HG03432 (cell line): ENCODE measurements around the gene LIPJ.

Source experiments
- ATAC-seq: cut with Tn5 transposase; IDR thresholded peaks from one replicate; pipeline ENCODE4 v1.9.1; 2021; ENCODE audit warnings: mild to moderate bottlenecking, moderate library complexity; ENCODE audit not compliant: unreplicated experiment

The LIPJ gene

DNA sequence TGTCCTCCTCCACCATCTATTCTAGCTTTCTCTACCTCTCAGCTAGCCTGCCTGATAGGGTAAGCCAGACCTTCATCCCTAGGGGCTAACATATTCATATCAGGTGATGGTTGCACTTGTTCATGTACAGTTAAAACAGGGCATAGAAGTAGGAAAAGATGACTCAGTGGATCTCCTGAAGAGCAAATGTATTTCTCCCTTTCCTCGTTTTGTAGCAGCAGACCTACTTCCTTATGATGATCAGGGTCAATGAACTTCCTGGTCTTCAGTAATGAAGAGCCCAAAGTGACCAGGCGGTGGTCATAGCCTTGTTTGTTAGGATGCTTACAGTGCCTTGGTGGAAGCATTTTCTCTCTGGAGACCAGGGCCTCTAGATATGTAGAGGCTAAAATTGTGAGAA is 6.3 kb downstream of the LIPJ start:
- ATAC-seq, result no peak

DNA sequence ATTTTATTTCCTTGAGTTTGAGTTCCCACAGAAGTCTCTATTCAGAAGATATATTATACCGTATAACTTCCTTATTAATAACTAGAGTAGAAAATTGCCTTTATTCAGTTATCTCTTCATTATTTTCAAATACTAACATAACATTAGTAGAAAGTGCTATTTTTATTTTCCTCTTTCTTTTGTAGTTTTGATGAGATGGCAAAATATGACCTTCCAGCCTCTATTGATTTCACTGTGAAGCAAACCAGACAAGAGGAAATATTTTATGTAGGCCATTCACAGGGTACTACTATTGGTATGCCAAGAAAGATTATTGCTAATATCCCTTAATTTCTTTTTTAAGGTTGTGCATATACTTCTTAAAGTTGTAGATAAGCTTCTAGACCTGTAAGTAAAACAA is 7.9 kb downstream of the LIPJ start:
- no peak for ATAC-seq

DNA sequence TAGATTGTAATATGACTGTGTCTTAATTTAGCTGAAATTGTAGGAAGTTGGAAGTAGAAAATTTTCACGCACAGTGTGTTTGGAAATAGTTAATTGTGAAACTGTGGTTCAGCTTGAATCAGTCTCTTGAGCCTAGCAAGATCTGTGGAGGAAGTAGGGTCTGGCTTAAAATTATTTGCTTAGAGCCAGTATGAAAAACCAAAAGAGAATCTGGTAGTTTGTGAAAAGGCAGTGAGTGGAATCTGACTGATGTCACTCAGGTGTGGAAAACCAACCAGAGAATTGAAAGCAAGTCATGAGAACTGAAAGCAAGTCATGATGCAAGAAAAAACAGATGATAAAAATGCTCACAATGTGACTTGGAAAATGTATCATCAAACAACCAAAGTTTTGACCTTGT is 11.5 kb downstream of the LIPJ start:
- peak; percentile 89 for ATAC-seq

DNA sequence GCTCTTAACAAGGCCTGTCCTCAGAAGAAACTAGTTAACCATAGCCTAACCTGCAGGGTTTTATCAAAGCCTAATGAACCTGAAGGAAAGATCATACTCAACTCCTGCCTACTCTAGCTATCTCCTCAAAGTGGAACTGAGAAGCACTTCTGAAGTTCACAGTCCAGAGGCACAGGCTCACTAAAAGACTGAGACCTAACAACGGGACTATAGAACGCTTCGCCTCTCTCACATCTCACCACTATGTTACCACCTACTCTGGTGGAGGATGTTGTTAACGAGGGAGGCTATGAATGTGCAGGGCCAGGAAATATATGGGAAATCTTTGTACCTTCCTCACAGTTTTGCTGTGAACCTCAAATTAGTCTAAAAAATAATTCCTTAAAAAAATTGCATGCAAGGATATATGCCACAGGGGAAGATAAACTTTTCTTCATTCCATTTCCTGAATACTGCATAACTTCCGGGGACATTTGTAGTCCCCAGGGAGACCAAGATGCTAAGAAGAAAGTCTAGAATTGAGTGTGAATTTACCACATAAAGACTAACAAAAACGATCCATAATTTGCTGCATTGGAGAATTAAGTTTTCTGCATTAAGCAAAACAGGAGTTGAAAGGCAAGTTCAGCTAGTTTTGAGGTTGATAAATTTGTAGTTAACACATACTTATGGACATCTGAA is 21.6 kb downstream of the LIPJ start:
- peak; percentile 61 for ATAC-seq

DNA sequence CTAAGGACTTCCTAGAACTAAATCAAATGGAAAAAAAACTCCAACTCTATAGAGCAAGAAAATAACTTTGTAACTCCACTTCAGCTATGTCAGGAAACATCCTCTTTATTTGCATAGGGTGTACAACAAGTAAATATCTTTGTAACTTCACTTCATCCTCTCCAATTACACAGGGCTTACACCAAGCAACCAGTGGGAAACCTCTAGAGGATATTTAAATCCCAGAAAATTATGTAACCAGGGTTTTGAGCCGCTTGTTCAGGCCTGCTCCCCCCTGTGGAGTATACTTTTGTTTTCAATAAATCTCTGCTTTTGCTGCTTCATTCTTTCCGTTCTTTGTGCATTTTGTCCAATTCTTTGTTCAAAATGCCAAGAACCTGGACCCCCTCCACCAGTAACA is 22.2 kb downstream of the LIPJ start:
- ATAC-seq, result no peak

DNA sequence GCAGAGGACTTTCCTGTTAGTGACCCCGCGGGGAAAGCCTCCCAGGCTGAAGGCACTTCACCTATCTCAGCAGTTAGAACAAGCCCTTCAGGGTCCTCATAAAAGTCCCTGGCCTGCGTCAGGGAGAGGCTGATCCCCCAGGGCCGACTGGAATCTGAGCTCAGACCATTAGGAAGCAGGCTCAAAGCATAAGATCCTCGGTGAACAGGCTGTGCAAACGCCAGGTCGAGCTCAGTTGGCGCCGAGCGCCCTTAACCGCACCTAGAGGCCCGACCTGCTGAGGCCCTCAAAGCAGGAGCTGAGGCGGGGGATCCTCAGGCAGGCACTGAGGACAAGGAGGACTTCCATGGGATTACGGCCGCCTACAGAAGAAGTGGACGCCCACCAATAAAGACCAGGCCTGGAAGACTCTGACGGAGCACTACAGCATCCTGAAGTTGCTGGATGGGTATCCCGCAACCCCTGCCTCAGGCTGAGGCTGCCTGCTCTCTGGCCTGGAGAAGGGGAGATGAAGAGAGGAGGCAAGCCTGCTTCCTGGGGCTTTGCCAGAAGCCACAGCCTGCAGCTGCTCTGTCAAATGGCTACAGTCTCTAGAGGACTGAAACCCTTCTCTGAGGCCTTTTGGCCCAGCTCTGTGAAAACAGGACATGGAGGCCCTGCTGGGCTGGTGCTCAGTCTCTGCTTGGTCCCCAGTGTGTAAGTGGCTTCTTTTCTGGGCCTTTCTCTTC is 29.9 kb downstream of the LIPJ start:
- no peak for ATAC-seq

DNA sequence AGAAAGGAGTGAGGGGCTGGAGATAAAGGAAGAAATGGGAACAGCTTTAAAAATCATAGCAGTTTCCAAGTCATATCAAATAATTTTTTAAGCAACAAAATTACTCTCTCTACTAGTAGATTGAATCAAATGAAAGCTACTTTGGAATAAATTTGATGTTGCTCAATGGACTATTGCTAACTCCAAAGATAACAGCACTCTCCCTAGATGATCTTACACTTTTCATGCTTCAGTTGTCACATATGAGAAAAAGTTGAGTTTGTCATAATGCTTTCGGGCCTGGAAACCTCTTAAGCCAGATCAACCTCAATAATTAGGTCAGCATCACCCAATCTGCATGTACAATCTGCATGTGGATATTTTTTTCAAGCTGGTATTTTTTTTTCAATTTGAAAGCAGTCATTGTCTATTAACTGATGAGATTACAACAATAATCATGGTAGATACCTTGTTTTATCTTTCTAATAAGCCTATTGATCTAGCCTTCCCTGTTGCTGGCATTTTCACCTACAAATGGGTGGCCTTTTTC is 31.3 kb downstream of the LIPJ start:
- ATAC-seq, result no peak

DNA sequence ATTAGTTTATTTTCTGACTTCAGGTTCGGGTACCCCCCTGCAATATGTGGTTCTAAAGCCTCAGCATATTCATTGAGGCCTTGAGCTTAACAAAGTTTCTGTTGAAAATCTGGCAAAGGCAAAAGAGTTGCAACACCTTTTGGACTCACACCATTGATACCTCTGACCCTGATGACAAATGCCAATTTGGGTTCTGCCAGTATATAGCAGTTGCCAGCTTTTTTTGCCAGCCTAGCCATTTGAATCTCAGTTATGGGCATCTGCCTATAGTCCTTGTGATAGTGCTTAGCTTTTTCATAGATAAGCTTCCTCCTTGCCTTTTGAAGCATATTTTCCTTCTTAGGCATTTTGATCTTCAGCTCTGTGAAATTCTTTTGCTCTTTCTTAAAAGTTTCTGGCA is 31.9 kb downstream of the LIPJ start:
- ATAC-seq, result no peak

DNA sequence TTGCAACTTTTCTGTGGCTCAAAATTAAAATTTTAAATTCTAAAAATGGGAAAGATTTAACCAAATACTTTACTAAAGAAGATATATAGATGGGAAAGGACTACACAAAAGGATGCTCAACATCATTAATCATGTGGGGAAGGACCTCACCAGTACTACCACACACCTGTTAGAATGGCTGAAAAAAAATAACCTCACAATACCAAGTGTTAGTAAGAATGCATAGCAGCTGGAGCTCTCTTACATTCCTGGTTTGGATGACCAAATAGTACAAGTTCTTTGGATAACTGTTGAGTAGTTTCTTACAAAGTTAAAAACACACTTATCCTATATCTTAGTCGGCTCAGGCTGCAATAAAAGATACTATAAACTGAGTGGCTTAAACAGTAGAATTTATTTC is 33.9 kb downstream of the LIPJ start:
- no peak for ATAC-seq

DNA sequence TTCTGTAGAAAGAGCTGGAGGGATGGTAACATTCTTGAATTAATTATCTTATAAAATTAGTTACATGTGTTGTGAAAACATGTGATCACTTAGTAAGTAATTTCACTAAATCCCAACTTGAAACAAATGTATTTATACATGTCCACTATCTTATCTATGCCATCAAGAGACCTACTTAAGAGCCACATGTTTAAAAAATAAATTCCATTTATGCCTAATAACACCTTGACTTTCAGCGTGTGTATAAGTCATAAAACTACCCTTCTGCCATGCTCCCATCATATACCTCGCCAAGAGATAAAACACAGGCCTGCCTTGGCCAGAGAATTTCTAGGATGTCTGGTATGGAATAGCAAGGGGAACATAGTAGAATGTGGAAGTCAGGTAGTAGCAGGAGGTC is 37.3 kb downstream of the LIPJ start:
- ATAC-seq, result no peak

DNA sequence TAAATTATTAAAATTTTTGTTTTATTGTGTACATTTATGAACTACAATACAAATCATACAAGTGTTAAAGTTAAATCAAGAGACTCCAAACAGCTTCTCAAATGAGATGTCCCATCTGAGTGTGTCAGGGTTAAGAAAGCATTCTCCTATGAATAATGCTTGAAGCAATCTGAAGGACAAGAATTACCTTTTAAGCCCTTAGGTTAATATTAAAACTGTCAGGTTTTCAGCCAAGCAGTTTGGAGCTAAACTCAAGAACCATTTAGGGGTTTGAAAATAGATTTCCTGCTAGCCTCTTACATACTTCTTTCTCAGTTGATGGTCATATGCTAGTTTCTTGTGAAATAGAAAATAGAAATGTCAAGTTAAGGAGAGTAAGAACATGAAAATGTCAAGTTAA is 38.3 kb downstream of the LIPJ start:
- no peak for ATAC-seq

DNA sequence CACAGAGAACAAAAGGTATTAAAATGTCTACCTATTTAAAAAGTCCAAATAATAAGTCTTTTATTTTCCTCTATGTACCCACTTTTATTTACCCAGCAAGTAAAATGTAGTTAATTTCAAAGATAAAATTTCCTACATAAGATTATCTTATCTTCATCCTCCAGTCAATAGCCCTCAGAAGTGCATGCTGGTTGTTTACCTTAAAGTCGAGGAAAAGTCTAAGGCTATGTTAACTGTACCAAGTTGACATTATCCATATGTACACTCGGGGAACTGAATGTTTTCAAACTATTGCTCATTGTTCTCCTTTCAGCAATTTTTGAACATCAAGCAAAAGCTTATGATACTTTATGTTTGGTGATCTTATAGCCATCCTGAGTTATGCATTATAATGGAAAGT is 53.6 kb downstream of the LIPJ start:
- ATAC-seq, result no peak

DNA sequence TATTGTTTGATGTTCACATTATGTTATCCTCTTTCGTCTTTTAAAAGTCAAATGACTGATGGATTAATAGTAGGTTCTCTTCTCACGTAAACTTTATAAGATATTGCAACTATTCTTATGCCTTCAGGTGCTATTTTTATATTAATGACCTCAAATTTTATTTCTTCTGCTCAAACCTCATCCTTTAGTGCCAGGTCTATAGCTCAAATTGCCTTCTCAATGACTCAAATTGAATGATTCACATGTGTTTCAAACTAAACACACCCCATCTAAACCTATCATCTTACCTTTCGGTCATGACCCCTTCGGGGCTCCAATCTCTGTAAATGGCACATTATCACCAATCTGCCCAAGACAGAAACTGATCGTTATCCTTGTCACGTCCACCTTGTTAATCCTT is 55.6 kb downstream of the LIPJ start:
- ATAC-seq, result no peak

DNA sequence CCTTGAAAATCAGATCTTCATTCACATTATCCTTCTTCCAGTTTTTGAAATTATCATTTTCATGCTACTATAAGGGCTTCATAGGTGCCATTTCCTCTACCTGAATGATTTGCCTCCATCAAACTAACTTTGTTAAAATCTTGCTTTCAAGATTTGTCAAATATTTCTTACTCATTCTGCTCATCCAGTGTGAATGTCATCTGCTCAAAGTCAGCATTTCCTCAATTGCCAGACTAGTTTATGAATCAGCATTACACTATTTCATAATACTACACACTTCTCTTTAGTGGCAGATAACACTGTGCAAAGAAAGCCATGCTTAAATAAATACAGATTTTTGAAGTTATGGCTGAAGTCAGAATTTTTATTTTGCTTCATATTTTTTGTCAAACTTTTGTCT is 56.4 kb downstream of the LIPJ start:
- ATAC-seq, result no peak

DNA sequence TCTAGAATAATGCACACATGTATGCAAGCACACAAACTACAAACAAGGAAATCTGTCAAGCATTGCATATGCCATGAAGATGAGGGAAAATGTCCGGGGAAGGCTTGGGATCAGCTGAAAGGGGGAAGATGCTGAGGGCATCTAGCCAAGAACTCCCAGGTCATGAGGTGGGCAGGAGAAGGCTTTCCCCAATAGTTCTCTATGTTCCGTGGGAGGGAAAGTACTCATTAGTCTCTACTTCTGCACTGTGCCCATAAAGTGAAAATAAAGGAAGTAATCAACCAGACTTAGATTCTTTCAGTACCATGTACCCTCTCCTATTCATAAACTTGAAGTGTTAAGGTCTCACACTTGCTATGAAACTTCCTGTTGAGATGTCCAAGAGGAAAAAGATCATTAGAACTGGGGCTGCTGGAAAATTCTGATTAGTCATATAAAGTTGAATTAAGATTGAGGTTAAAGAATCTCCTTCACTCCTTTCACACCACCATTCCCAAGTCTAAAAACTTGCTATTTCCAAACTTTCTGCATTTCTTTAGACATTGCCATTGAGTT is 60.6 kb downstream of the LIPJ start:
- no peak for ATAC-seq

DNA sequence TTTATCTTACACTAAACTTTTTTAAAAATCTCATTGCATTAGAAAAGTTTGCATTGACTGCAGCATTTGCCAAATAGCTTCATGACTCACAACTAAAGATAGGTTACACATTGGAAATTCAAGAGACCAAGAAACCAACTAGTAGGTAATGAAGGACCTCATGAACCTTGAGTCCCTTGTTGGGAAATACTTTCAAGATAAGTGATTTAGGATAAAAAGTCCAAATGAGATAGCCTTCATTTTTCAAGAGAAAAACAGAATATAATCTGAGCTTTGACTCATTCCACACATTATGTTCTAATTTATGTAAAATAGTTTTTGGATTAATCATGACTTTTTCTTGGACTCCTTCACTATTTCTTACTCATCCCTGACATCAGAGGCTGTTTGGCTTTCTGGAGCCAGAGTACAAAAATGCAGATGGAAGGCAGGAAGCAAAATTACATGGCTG is 64.6 kb downstream of the LIPJ start:
- no peak for ATAC-seq

DNA sequence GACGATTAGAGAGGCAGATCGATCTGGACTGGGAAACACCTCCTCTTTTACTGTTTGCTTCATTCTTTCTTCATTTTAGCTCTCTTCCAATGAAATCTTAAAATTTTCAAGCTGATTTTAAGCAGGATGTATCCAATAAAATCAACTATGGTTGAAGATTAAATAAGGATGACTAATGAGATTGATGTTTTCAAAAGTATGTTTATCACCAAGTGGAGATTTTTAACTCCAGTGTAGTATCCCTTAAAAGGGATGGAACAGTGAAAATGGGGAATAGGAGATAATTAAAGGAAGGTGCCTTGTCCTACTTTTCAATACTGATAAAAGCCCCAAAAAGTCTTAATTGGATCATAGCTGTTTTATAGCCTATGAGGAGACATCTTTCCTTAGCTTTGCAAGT is 66.1 kb downstream of the LIPJ start:
- ATAC-seq, result no peak
